Right lobe of liver (tissue), 4 donors: ENCODE results near the gene CAST.

Experiments used
- POLR2A ChIP-seq: fragments of 450-650 bp; IDR thresholded peaks from one replicate; pipeline ENCODE4 v1.6.1; 2017; ENCODE audit warnings: antibody characterized with exemption, mild to moderate bottlenecking
- TF ChIP-seq, protein P1 (sequence below), 4 donors: fragments of 200-600 bp in 3 of 4; fragments of 450-650 bp in 1 of 4; IDR thresholded peaks; one replicate each; pipeline versions ENCODE4 v1.5.1 to v1.8.0; 2016 to 2022; ENCODE audit warnings: antibody characterized with exemption in 4 of 4, mild to moderate bottlenecking in 2 of 4
- donor health status: DM: no; HTN: no; CAD: no.
- donor health status: DM: no; HTN: no; CAD: no.
- donor health status: DM: no; HTN: yes; CAD: no.

DNA sequence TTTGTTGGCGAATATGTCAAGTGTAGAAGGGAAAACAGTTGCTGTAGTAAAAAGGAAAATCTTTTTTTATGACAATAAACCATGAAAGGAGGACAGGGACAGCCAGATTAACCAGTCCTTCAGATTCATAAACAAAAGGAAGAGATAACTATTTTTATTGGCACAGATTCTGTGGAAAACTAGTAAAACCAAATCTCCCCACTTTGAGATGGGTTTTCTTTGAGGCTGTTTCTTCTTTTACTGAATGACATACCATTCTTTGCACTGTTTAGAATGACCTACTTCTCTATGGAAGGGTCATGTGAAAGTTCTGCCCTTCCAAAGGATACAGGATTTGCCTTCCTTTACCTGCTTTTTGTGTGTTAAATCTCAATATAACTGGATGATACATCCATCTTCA lies 13.7 kb downstream of the CAST start:
- TF ChIP-seq, protein P1, sequence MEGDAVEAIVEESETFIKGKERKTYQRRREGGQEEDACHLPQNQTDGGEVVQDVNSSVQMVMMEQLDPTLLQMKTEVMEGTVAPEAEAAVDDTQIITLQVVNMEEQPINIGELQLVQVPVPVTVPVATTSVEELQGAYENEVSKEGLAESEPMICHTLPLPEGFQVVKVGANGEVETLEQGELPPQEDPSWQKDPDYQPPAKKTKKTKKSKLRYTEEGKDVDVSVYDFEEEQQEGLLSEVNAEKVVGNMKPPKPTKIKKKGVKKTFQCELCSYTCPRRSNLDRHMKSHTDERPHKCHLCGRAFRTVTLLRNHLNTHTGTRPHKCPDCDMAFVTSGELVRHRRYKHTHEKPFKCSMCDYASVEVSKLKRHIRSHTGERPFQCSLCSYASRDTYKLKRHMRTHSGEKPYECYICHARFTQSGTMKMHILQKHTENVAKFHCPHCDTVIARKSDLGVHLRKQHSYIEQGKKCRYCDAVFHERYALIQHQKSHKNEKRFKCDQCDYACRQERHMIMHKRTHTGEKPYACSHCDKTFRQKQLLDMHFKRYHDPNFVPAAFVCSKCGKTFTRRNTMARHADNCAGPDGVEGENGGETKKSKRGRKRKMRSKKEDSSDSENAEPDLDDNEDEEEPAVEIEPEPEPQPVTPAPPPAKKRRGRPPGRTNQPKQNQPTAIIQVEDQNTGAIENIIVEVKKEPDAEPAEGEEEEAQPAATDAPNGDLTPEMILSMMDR (IDR thresholded peaks at IDR 0.05): no peak
- no peak for TF ChIP-seq POLR2A
